ENCODE results near the gene MMP24. TPM values are rescaled to one million over a fixed set of nuclear protein-coding genes. Genes with fewer than 3 reads are reported as not detected.
"Not testable (repeated sequence)": the region's sequence is repeated elsewhere in the genome, so short reads cannot be mapped to it uniquely, and the experiment has no call there.

The MMP24 gene
- total and polyA plus RNA-seq, 2 donors, result 0.05 to 0.11 TPM

- peaks cover 0 to 7% of the 10 kb centered on the region in 2 donors for H3K9me3 ChIP-seq (ENCODE audit: control insufficient read depth in 2 of 2, insufficient read depth in 1 of 2, low read length in 1 of 2)
- DNase-seq (ENCODE audit: low read depth in 6 of 9, low spot score in 9 of 9), result no peak
- no peaks in the 10 kb centered on the region for H3K4me1 ChIP-seq (ENCODE audit: control insufficient read depth in 2 of 2, insufficient read depth in 2 of 2, low read length in 2 of 2)
- H3K4me3 ChIP-seq (ENCODE audit: low read length in 2 of 2), result no peak overlapping the region
- no peaks in the 10 kb centered on the region for H3K27me3 ChIP-seq (ENCODE audit: control insufficient read depth in 2 of 2, insufficient read depth in 1 of 2, low read length in 1 of 2)
- WGBS, result 95% methylated on average over 5 of the region's 5 CpGs
- no peaks in the 10 kb centered on the region for H3K36me3 ChIP-seq (ENCODE audit: control insufficient read depth in 2 of 2, insufficient read depth in 2 of 2, low read length in 1 of 2)
- no peak overlapping the region for H3K27ac ChIP-seq (ENCODE audit: low read depth in 1 of 2, low read length in 1 of 2)
Observed at GRCh38 chr20:35191419-35192117, 34.9 kb upstream of the MMP24 start.

- Histone ChIP-seq H3K4me1 (ENCODE audit: control insufficient read depth in 2 of 2, insufficient read depth in 2 of 2, low read length in 2 of 2) (no peaks in the 10 kb centered on the region), H3K4me3 (ENCODE audit: low read length in 2 of 2) (no peak overlapping the region), H3K9me3 (ENCODE audit: control insufficient read depth in 2 of 2, insufficient read depth in 1 of 2, low read length in 1 of 2) (peaks cover 0 to 7% of the 10 kb centered on the region in 2 donors), H3K36me3 (ENCODE audit: control insufficient read depth in 2 of 2, insufficient read depth in 2 of 2, low read length in 1 of 2) (no peaks in the 10 kb centered on the region), H3K27me3 (ENCODE audit: control insufficient read depth in 2 of 2, insufficient read depth in 1 of 2, low read length in 1 of 2) (no peaks in the 10 kb centered on the region), H3K27ac (ENCODE audit: low read depth in 1 of 2, low read length in 1 of 2) (no peak overlapping the region)
- 89% methylated on average over 9 of the region's 9 CpGs for WGBS
- DNase-seq (ENCODE audit: low read depth in 6 of 9, low spot score in 9 of 9), result no peak
Observed at GRCh38 chr20:35192118-35192872, 34.2 kb upstream of the MMP24 start.

- H3K9me3 ChIP-seq (ENCODE audit: control insufficient read depth in 2 of 2, insufficient read depth in 1 of 2, low read length in 1 of 2); H3K27me3 ChIP-seq (ENCODE audit: control insufficient read depth in 2 of 2, insufficient read depth in 1 of 2, low read length in 1 of 2): not testable (repeated sequence)
- 96% methylated on average over 9 of the region's 9 CpGs for WGBS
Observed at GRCh38 chr20:35193031-35193791, 33.3 kb upstream of the MMP24 start.

GRCh38 chr20:35196313-35196712 is 30.2 kb upstream of the MMP24 start:
- no peak for DNase-seq (ENCODE audit: low read depth in 6 of 9, low spot score in 9 of 9)
- peaks cover 0 to 11% of the 10 kb centered on the region in 2 donors for H3K9me3 ChIP-seq (ENCODE audit: control insufficient read depth in 2 of 2, insufficient read depth in 1 of 2, low read length in 1 of 2)
- H3K4me3 ChIP-seq (ENCODE audit: low read length in 2 of 2), result no peak overlapping the region
- no peaks in the 10 kb centered on the region for H3K4me1 ChIP-seq (ENCODE audit: control insufficient read depth in 2 of 2, insufficient read depth in 2 of 2, low read length in 2 of 2)
- no peaks in the 10 kb centered on the region for H3K27me3 ChIP-seq (ENCODE audit: control insufficient read depth in 2 of 2, insufficient read depth in 1 of 2, low read length in 1 of 2)
- no peak overlapping the region for H3K27ac ChIP-seq (ENCODE audit: low read depth in 1 of 2, low read length in 1 of 2)
- H3K36me3 ChIP-seq (ENCODE audit: control insufficient read depth in 2 of 2, insufficient read depth in 2 of 2, low read length in 1 of 2), result no peaks in the 10 kb centered on the region

More at GRCh38 chr20:35193031-35193791, 33.3 kb upstream of the MMP24 start:
- not testable (repeated sequence) for H3K4me1 ChIP-seq (ENCODE audit: control insufficient read depth in 2 of 2, insufficient read depth in 2 of 2, low read length in 2 of 2); H3K4me3 ChIP-seq (ENCODE audit: low read length in 2 of 2); H3K36me3 ChIP-seq (ENCODE audit: control insufficient read depth in 2 of 2, insufficient read depth in 2 of 2, low read length in 1 of 2); DNase-seq (ENCODE audit: low read depth in 6 of 9, low spot score in 9 of 9); H3K27ac ChIP-seq (ENCODE audit: low read depth in 1 of 2, low read length in 1 of 2)

- Histone ChIP-seq H3K4me1 (ENCODE audit: control insufficient read depth in 2 of 2, insufficient read depth in 2 of 2, low read length in 2 of 2) (no peaks in the 10 kb centered on the region), H3K4me3 (ENCODE audit: low read length in 2 of 2) (no peak overlapping the region), H3K27ac (ENCODE audit: low read depth in 1 of 2, low read length in 1 of 2) (no peak overlapping the region), H3K27me3 (ENCODE audit: control insufficient read depth in 2 of 2, insufficient read depth in 1 of 2, low read length in 1 of 2) (no peaks in the 10 kb centered on the region), H3K9me3 (ENCODE audit: control insufficient read depth in 2 of 2, insufficient read depth in 1 of 2, low read length in 1 of 2) (peaks cover 0 to 11% of the 10 kb centered on the region in 2 donors), H3K36me3 (ENCODE audit: control insufficient read depth in 2 of 2, insufficient read depth in 2 of 2, low read length in 1 of 2) (no peaks in the 10 kb centered on the region)
- DNase-seq (ENCODE audit: low read depth in 6 of 9, low spot score in 9 of 9), result no peak
Observed at GRCh38 chr20:35199740-35200139, 26.8 kb upstream of the MMP24 start.

GRCh38 chr20:35200267-35200666 is 26.2 kb upstream of the MMP24 start:
- WGBS, result 97% methylated on average over 1 of the region's 1 CpG
- no peaks in the 10 kb centered on the region for H3K4me1 ChIP-seq (ENCODE audit: control insufficient read depth in 2 of 2, insufficient read depth in 2 of 2, low read length in 2 of 2)

GRCh38 chr20:35201467-35201866 is 25.0 kb upstream of the MMP24 start:
- H3K27ac ChIP-seq (ENCODE audit: low read depth in 1 of 2, low read length in 1 of 2); H3K4me3 ChIP-seq (ENCODE audit: low read length in 2 of 2); H3K4me1 ChIP-seq (ENCODE audit: control insufficient read depth in 2 of 2, insufficient read depth in 2 of 2, low read length in 2 of 2); DNase-seq (ENCODE audit: low read depth in 6 of 9, low spot score in 9 of 9); H3K27me3 ChIP-seq (ENCODE audit: control insufficient read depth in 2 of 2, insufficient read depth in 1 of 2, low read length in 1 of 2); H3K9me3 ChIP-seq (ENCODE audit: control insufficient read depth in 2 of 2, insufficient read depth in 1 of 2, low read length in 1 of 2); H3K36me3 ChIP-seq (ENCODE audit: control insufficient read depth in 2 of 2, insufficient read depth in 2 of 2, low read length in 1 of 2): not testable (repeated sequence)
- WGBS, result 98% methylated on average over 5 of the region's 5 CpGs

More at GRCh38 chr20:35200267-35200666, 26.2 kb upstream of the MMP24 start:
- H3K4me3 ChIP-seq (ENCODE audit: low read length in 2 of 2), result no peak overlapping the region
- no peak overlapping the region for H3K27ac ChIP-seq (ENCODE audit: low read depth in 1 of 2, low read length in 1 of 2)
- H3K36me3 ChIP-seq (ENCODE audit: control insufficient read depth in 2 of 2, insufficient read depth in 2 of 2, low read length in 1 of 2), result no peaks in the 10 kb centered on the region
- H3K9me3 ChIP-seq (ENCODE audit: control insufficient read depth in 2 of 2, insufficient read depth in 1 of 2, low read length in 1 of 2), result peaks cover 0 to 11% of the 10 kb centered on the region in 2 donors
- DNase-seq (ENCODE audit: low read depth in 6 of 9, low spot score in 9 of 9), result no peak
- H3K27me3 ChIP-seq (ENCODE audit: control insufficient read depth in 2 of 2, insufficient read depth in 1 of 2, low read length in 1 of 2), result no peaks in the 10 kb centered on the region

- Histone ChIP-seq H3K36me3 (ENCODE audit: control insufficient read depth in 2 of 2, insufficient read depth in 2 of 2, low read length in 1 of 2) (peaks cover 0 to 2% of the 10 kb centered on the region in 2 donors), H3K27me3 (ENCODE audit: control insufficient read depth in 2 of 2, insufficient read depth in 1 of 2, low read length in 1 of 2) (no peaks in the 10 kb centered on the region), H3K4me3 (ENCODE audit: low read length in 2 of 2) (no peak overlapping the region), H3K4me1 (ENCODE audit: control insufficient read depth in 2 of 2, insufficient read depth in 2 of 2, low read length in 2 of 2) (no peaks in the 10 kb centered on the region), H3K9me3 (ENCODE audit: control insufficient read depth in 2 of 2, insufficient read depth in 1 of 2, low read length in 1 of 2) (no peaks in the 10 kb centered on the region), H3K27ac (ENCODE audit: low read depth in 1 of 2, low read length in 1 of 2) (no peak overlapping the region)
- 97% methylated on average over 1 of the region's 1 CpG for WGBS
- no peak for DNase-seq (ENCODE audit: low read depth in 6 of 9, low spot score in 9 of 9)
Observed at GRCh38 chr20:35206802-35207201, 19.7 kb upstream of the MMP24 start.
